ENCODE results near the gene MRM2.

The MRM2 gene

DNA sequence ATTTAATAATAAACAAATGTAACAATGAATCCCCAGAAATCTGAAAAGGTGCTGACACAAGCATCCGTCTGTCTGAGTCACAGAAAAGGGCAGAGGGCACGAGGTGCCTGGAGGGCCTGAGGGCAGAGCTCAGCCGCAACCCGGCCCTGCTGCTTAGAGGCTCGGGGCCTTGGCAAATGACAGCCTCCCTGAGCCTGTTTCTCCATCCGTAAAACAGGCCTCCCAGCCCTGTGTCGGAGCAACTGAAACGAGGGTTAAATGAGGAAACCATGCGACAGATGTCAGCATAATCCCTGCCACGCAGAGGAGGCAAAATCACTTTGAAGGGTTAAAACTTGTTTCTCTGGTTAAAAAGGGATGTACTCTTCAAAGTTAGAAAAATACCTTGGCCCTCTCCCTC, 24.9 kb upstream of the MRM2 start:
- H3K4me3 ChIP-seq (ENCODE audit: low read depth, low read length) = no peak overlapping the region
- TF ChIP-seq, protein P1, sequence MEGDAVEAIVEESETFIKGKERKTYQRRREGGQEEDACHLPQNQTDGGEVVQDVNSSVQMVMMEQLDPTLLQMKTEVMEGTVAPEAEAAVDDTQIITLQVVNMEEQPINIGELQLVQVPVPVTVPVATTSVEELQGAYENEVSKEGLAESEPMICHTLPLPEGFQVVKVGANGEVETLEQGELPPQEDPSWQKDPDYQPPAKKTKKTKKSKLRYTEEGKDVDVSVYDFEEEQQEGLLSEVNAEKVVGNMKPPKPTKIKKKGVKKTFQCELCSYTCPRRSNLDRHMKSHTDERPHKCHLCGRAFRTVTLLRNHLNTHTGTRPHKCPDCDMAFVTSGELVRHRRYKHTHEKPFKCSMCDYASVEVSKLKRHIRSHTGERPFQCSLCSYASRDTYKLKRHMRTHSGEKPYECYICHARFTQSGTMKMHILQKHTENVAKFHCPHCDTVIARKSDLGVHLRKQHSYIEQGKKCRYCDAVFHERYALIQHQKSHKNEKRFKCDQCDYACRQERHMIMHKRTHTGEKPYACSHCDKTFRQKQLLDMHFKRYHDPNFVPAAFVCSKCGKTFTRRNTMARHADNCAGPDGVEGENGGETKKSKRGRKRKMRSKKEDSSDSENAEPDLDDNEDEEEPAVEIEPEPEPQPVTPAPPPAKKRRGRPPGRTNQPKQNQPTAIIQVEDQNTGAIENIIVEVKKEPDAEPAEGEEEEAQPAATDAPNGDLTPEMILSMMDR (IDR thresholded peaks at IDR 0.05; ENCODE audit: low read depth, low read length) = no peak

DNA sequence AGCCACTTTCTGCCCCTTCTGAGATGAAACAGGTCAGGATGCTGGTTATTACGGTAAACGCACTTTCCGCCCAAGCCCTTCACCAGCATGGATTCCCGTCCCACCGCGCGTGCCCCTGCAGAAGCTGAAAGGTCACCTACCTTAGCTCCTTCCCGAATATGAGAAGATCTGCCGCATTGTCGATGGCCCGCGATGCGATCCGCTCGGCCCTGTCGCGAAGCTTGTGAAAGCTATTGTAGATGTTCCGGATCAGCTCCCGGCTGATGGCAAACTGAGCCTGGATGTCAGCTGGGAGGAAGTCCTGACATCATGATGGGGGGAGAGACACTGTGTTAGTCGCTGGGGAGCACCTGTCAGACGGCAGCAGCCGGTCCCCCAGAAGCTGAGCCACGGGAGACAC, 22.2 kb upstream of the MRM2 start:
- no peak overlapping the region for H3K4me3 ChIP-seq (ENCODE audit: low read depth, low read length)
- TF ChIP-seq, protein P1 (IDR thresholded peaks at IDR 0.05; ENCODE audit: low read depth, low read length) = no peak

DNA sequence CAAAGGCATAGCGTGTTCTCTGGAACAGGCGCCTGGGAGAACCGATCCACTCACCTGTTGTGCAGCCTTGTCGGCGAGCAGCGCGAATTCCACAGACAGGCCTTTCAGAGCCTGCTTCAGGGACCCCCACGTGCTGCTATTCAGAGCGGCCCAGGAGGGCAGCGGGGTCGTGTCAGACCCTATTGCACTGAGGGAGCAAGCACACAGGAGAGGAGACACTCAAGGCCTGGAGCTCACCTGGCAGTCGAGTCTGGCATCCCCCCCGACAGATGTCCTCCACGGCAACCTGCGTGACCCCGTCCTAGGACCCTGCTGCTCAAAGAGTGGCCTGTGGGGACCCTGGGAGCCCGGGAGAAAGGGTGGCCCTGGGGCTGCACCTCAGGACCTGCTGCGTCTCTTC, 21.2 kb upstream of the MRM2 start:
- TF ChIP-seq, protein P1 (IDR thresholded peaks at IDR 0.05; ENCODE audit: low read depth, low read length) = no peak
- no peak overlapping the region for H3K4me3 ChIP-seq (ENCODE audit: low read depth, low read length)

DNA sequence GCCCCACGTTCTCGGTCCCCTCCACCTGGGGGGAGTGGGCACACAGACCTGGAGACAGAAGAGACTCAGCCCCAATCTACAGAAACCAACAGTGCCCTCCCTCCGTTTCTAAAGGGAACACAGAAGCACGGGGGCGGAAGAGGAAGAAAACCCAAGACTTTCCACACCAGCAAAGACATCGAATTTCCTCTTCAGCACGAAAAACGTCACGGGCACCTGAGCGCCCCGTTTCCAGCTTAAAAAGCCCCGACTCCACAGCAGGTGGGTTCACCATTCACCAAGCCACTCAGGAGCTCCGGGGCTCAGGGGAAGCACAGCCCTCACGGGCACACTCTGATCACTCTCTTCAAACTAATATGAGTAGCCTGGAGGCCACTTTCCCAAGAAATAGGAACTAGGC, 19.6 kb upstream of the MRM2 start:
- TF ChIP-seq, protein P1 (IDR thresholded peaks at IDR 0.05; ENCODE audit: low read depth, low read length) = no peak
- no peak overlapping the region for H3K4me3 ChIP-seq (ENCODE audit: low read depth, low read length)

DNA sequence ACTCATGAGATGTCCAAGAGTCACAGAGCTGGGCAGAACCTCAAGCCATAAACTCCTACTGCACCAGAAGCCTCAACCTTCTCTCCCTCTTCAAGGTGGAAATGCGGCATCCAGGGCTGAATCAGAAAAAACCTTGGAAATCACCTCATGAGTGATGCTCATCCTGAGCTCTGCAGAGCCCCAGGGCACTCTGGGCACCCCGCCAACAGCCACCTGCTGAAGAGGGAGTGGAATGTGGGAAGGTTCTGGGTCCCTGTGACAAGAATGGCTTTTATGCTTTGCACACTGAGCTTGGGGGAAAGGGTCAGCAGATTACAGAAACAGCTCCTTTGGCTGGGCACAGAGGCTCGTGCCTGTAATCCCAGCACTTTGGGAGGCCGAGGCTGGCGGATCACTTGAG, 18.8 kb upstream of the MRM2 start:
- no peak overlapping the region for H3K4me3 ChIP-seq (ENCODE audit: low read depth, low read length)
- TF ChIP-seq, protein P1 (IDR thresholded peaks at IDR 0.05; ENCODE audit: low read depth, low read length) = no peak

DNA sequence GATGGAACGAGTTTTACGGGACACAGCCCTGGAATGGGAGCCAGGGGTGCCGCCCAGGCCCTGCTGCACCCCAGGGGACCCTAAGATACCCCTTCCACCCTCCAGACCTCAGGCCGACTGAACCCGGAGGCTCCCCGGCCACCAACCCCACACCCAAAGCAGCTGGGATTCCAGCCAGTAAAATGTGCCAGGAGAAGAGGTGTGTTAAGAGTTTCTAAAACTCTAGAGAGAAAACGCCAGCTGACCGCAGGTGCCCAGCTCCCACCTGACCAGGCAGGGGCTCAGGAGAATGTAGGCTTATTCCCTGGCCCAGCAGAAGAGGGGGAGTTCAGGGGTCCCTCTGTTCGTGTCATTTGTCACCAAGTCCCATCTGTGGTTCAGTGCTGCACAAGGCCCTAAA, 17.5 kb upstream of the MRM2 start:
- TF ChIP-seq, protein P1 (IDR thresholded peaks at IDR 0.05; ENCODE audit: low read depth, low read length) = no peak
- no peak overlapping the region for H3K4me3 ChIP-seq (ENCODE audit: low read depth, low read length)

DNA sequence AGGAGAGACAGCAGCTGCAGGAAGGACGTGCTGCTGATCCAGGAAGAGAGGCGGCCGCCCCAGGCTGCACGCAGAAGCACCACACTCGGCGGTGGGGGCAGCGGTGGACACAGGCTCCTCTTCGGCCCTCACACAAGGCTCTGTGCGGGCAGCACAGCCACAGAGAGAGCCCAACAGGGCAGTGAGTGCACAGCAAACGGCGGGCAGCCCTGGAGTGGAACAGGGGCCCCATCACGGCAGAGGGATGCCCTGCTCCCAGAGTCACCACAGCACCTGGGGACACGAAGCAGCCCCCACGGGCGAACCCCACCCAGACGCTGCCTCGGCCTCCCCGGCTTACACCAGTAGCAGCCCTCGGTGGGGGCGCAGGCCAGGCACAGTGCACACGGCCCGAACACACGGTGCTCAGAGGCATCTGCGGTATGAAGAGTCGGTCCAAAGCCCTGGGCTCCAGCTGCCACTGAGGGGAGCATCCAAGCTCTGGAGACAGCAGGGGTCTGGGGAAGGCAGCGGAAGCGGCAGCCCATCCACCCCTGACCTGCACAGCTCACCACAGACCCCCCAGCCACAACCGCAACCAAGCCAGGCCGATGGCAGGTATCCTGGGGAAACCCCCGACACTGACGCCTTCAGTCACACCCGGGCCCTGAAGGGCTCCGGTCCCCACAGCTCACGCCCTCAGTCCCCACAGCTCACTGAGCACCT, 16.8 kb upstream of the MRM2 start:
- TF ChIP-seq, protein P1 (IDR thresholded peaks at IDR 0.05; ENCODE audit: low read depth, low read length) = no peak
- H3K4me3 ChIP-seq (ENCODE audit: low read depth, low read length) = no peak overlapping the region
